Panc1 (cell line): ENCODE results near the gene SRPK1. TPM values are rescaled to one million over a fixed set of nuclear protein-coding genes. Genes with fewer than 3 reads are reported as not detected.

Experiments used
- ATAC-seq: fragments of 200-7000 bp; cut with Tn5 transposase; 2 replicates; pipeline ENCODE4 v1.9.1; 2020; ENCODE audit warnings: mild to moderate bottlenecking, moderate library complexity
- BruUV-seq: library from RNA; stranded (reverse); fragments of 400-500 nt; replicated peaks from 2 replicates; lab custom pipeline; 2021; lab: Mats Ljungman, UMichigan
- CTCF ChIA-PET: fragments of 300-600 bp; sonication (Branson Sonifier 250); formaldehyde crosslinking; loops from one replicate; lab custom pipeline; 2022; ENCODE audit warnings: antibody characterized with exemption; lab: Charles Lee
- POLR2A ChIA-PET: fragments of 300-600 bp; sonication (Branson Sonifier 250); formaldehyde crosslinking; loops from one replicate; lab custom pipeline; 2022; ENCODE audit warnings: antibody characterized with exemption; lab: Charles Lee
- DNase-seq: peaks from one replicate; pipeline ENCODE4 v3.0.0-alpha.2; 2010; ENCODE audit warnings: low read depth, low spot score
- H3K27ac ChIP-seq: 2 replicates; pipeline ENCODE4 v1.5.1; 2011; ENCODE audit warnings: mild to moderate bottlenecking, low read length, inconsistent platforms
- H3K27me3 ChIP-seq: fragments of 200-500 bp; sonication (Bioruptor generic); 2 replicates; pipeline ENCODE4 v1.6.0; 2014; ENCODE audit warnings: low read length, inconsistent platforms; ENCODE audit not compliant: control insufficient read depth, insufficient read depth
- H3K36me3 ChIP-seq: fragments of 200-500 bp; sonication (Bioruptor generic); 2 replicates; pipeline ENCODE4 v1.5.1; 2014; ENCODE audit warnings: inconsistent platforms, mild to moderate bottlenecking, low read length, moderate library complexity; ENCODE audit not compliant: control insufficient read depth, insufficient read depth
- H3K4me1 ChIP-seq: 2 replicates; pipeline ENCODE4 v1.5.1; 2011; ENCODE audit warnings: inconsistent platforms, mild to moderate bottlenecking, low read length, moderate library complexity; ENCODE audit not compliant: control insufficient read depth, insufficient read depth
- H3K4me3 ChIP-seq, 2 experiments: 2 replicates each; pipeline ENCODE4 v1.5.1; 2011 to 2012; ENCODE audit warnings: low read depth in 2 of 2, low read length in 2 of 2, mild to moderate bottlenecking in 2 of 2, inconsistent platforms in 1 of 2, moderate library complexity in 1 of 2
- H3K9me3 ChIP-seq: fragments of 200-500 bp; sonication (Bioruptor generic); 2 replicates; pipeline ENCODE4 v1.5.1; 2014; ENCODE audit warnings: low read depth, mild to moderate bottlenecking, inconsistent platforms, low read length, moderate library complexity; ENCODE audit not compliant: control insufficient read depth, insufficient read depth
- CTCF ChIP-seq: fragments of 450-650 bp; IDR thresholded peaks from 2 replicates; pipeline ENCODE4 v1.5.1; 2017; ENCODE audit warnings: mild to moderate bottlenecking
- POLR2AphosphoS5 ChIP-seq: IDR thresholded peaks from 2 replicates; pipeline ENCODE4 v1.6.1; 2012; ENCODE audit warnings: mild to moderate bottlenecking, low read depth, low read length, moderate library complexity
- REST ChIP-seq, 2 experiments: IDR thresholded peaks; 2 replicates each; pipeline ENCODE4 v1.6.1; 2011 to 2012; ENCODE audit warnings: low read depth in 2 of 2, control low read depth in 1 of 2, low read length in 1 of 2, mild to moderate bottlenecking in 1 of 2, moderate library complexity in 1 of 2; ENCODE audit not compliant: insufficient read depth in 1 of 2
- SIN3A ChIP-seq: IDR thresholded peaks from 2 replicates; pipeline ENCODE4 v1.6.1; 2012; ENCODE audit warnings: low read depth, mild to moderate bottlenecking, low read length, moderate library complexity, borderline replicate concordance; ENCODE audit not compliant: insufficient read depth
- TCF7L2 ChIP-seq: IDR thresholded peaks from 2 replicates; pipeline ENCODE4 v1.6.1; 2011; ENCODE audit warnings: mild to moderate bottlenecking, low read depth, low read length, inconsistent platforms
- in situ Hi-C: cut with HindIII; loops from 2 replicates; pipeline ENCODE4 v1.10.0; 2016; ENCODE audit warnings: low sequenced_read_pairs, low pct_unique_long_range_greater_than_20kb
- intact Hi-C: fragments of 100-400 bp; cut with micrococcal nuclease; formaldehyde crosslinking; loops from one replicate; pipeline ENCODE4 v1.10.0; 2022; ENCODE audit not compliant: unreplicated experiment
- total RNA-seq: library from RNA; stranded (reverse); gene quantifications from one replicate; pipeline ENCODE4 v1.2.1, GENCODE V29; 2021; ENCODE audit not compliant: unreplicated experiment

The SRPK1 gene
- total RNA-seq, 1 experiment from 2014 or later, result 68.3 TPM

GRCh38 chr6:35788423-35788982 is 132.4 kb downstream of the SRPK1 start:
- no TSS peak for BruUV-seq
- Histone ChIP-seq H3K4me1 (peaks cover 3% of the 10 kb centered on the region; the same call in 1 of the 2 replicates), H3K36me3 (no peaks in the 10 kb centered on the region), H3K9me3 (no peaks in the 10 kb centered on the region), H3K4me3 (no peak overlapping the region), H3K27me3 (peaks cover 8% of the 10 kb centered on the region), H3K27ac (no peak overlapping the region)
- ATAC-seq, result no peak
- ChIA-PET POLR2A (no interaction called here), CTCF (no interaction called here)
- no peak for TF ChIP-seq POLR2AphosphoS5
- TF ChIP-seq SIN3A, result no peak
- TF ChIP-seq TCF7L2, result no peak
- no peak for TF ChIP-seq REST (IDR thresholded peaks at IDR 0.05; ENCODE audit: insufficient read depth in 1 of 2, low read depth in 2 of 2, low read length in 1 of 2)
- TF ChIP-seq CTCF, result no peak
- in situ Hi-C loops (no loop called here), intact Hi-C loops (no loop called here)
- no peak for DNase-seq

- intact Hi-C loops, result loop anchor here (1.0 kb wide), 1 partner anchor 11 kb away; no protein-coding TSS in a partner anchor
- peaks cover 8% of the 10 kb centered on the region for H3K27me3 ChIP-seq
- no peaks in the 10 kb centered on the region for H3K36me3 ChIP-seq
- H3K9me3 ChIP-seq, result no peaks in the 10 kb centered on the region
- BruUV-seq, result no TSS peak
- H3K4me1 ChIP-seq, result peaks cover 3% of the 10 kb centered on the region
- POLR2A ChIA-PET, result interaction anchor here (0.6 kb wide), 2 partner anchors 70 to 149 kb away, joined by 4 to 6 read pairs; no protein-coding TSS in a partner anchor
- CTCF ChIA-PET, result no interaction called here
- ATAC-seq (peak; percentile 52; the same call in 1 of the 2 replicates), DNase-seq (no peak)
- no peak overlapping the region for H3K4me3 ChIP-seq
- H3K27ac ChIP-seq, result no peak overlapping the region
- in situ Hi-C loops, result no loop called here
- TF ChIP-seq POLR2AphosphoS5 (no peak), SIN3A (no peak), CTCF (no peak), TCF7L2 (no peak), REST (IDR thresholded peaks at IDR 0.05; ENCODE audit: insufficient read depth in 1 of 2, low read depth in 2 of 2, low read length in 1 of 2) (no peak)
Measured at GRCh38 chr6:35787266-35788218, 133.4 kb downstream of the SRPK1 start.
